ENCODE data around the gene PRTG.
"Not testable (repeated sequence)": the region's sequence is repeated elsewhere in the genome, so short reads cannot be mapped to it uniquely, and the experiment has no call there.

The PRTG gene

GRCh38 chr15:55742927-55743728 lies at the start of gene PRTG:
PRTG (minus strand) TSS chr15:55743152; CDS start chr15:55742931, 221 bp downstream.
- DNase-seq: peak; percentile 25

DNA sequence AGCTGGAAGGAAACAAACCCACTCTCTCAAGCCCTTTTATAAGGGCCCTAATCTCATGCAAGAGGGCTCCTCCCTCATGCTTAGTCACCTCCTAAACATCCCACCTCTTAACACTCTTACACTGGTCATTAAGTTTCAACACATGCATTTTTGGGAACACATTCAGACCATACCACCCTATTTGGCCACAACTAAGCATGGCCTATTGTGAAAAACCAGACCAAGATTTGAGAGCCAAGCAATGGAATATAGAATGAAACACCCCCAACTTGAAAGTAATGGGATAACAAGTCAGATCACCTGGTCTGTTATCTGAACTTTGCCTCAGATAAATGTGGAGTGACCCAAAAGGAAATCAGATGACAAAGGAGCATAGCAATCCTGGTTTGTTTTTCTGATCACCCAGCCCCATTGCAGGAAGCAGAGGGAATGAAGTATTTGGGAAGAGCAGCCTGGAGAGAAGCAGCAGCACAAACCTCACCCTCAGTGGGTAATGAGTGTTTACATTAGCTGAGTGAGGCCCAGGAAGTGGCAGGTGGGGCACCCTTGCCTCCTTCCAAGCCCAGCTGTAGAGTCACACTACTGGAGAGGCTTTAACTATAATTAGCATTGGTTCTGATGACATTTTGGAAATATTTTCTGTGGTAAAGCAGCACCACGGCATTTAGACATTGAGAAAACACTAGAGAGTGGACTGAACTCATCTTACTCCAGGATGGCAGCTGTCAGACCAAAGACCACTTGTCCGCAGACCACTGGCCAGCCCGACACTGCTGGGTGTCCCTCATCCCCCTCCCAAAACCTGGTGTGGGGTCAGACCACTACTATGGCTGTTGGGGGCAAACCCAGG lies 48.8 kb upstream of the PRTG start:
- DNase-seq: no peak

DNA sequence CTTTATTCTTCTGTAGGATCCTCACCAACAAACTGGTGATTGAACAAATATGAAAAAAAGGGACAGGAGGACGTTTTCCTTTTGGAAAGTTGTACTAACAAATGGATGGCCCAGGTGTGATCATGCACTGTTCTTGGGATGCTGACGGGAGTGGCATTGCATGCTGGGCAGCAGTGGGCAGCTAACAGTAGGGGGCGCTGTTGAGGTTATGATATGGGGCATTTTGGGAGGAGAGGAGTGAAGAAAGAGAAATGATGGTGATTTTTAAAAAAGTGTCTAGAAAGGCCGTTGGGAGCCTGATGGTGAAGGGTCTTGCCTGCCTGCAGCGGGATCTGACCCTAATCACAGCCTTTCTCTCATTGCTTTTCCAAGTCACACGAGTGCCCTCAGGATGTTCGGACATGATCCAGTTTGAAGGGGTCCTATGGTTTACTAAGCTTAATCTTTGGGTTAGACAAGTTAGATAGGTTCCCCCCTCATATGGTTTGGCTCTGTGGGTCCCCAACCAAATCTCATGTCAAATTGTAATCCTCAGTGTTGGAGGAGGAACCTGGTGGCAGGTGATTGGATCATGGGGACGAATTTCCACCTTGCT lies 46.2 kb upstream of the PRTG start:
- peak; percentile 58 for DNase-seq

DNA sequence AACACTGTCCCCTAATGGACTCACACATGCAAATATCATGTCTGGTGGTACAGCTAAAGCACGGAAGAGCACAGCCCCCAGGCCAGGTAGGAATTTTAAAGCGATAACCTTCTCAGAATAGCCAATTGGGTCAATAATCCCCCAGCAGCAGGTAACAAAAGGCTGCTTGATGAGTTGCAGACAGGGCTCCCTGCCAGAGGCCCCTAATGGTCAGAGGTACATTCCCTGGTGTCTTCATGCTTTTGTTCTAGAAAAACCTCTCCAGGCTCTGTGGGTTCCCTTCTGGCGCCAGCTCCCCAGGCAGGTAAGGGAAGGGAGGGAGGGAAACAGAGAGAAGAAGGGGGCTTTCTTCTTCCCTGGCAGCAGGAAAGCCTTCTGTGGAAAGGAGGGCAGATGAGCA lies 43.4 kb upstream of the PRTG start:
- DNase-seq: no peak

DNA sequence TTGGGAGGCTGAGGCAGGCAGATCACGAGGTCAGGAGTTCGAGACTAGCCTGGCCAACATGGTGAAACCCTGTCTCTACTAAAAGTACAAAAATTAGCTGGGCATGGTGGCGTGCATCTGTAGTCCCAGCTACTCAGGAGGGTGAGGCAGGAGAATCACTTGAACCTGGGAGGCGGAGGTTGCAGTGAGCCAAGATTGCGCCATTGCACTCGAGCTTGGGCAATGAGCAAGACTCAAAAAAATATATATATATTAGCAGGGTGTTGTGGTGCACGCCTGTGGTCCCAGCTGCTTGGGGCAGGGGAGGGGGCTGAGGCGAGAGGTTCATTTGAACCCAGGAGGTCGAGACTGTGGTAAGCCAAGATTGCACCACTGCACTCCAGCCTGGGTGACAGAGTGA lies 42.6 kb upstream of the PRTG start:
- DNase-seq: not testable (repeated sequence)

DNA sequence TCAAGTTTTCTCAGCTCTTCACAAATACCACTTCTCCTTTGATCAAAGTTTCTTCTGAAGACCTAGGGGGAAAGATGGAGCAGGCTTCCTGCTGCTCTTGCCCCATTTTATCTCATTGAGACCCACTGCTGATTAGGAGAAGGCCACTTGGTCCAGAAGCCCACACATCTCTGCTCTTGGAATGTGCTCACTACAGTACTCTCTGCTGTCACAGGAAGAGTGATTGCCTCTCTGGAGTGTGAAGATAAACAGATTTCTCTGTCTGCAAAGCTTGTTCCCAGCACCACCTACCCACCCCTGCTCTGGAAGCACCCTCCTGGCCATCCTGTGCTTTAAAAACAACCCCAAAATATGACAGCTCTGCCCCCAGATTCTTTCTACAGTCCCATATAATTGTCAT lies 41.3 kb upstream of the PRTG start:
- no peak for DNase-seq

GRCh38 chr15:55782901-55783300 lies 39.9 kb upstream of the PRTG start:
- no peak for DNase-seq

DNA sequence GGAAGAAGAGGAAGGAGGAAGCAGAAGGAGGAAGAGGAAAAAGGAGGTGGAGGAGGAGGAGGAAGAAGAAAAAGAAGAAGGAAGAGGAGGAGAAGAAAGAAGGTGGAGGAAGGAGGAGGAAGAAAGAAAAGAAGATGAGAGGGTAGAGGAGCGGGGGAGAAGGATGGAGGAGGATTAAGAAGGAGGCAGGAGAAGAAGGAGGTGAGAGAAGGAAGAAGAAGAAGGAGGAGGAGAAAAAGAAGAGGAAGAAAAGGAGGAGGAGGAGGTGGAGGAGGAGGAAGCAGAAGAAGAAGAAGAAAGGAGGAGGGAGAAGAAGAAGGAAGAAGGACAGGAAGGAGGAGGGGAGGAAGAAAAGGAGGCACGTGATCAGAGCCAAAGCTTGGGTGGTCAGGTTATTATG lies 37.3 kb upstream of the PRTG start:
- no peak for DNase-seq

DNA sequence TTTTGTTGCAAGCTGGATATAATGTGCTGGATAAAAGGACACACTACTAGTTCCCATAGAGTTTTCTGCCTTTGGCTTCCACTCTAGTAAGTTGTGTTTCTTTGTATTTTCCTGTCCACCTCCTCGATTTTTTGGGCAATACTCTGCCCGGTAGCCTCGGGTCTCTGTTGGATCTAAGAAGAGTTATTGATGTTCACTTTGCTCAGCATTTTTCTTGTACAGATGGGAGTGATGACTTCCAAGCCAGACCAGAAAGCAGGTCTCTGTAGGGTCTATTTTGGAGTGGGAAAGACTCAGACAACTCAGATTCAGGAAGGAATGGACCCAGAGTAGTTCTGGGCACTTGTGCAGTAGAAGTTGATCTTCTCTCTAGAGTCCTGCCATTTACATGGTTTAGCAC lies 36.0 kb upstream of the PRTG start:
- no peak for DNase-seq

DNA sequence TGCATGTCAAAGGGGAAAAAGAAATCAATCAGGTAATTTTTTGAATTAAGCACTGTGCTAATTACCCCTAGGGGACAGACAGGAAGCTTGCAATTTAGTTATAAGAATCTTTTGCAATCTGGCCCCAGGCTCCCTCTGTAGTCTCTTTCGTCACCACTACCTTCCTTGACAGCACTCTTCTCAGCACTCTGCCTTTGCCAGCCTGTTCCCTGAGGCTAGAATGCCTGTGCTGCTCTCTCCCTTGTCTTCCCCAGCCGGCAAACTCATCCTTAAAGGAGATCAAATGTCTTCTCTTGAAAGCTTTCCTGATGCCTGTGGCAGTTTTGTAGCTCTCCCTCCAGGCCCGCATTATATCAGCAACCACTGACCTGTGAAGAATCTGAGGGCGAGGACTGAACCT lies 32.4 kb upstream of the PRTG start:
- no peak for DNase-seq

DNA sequence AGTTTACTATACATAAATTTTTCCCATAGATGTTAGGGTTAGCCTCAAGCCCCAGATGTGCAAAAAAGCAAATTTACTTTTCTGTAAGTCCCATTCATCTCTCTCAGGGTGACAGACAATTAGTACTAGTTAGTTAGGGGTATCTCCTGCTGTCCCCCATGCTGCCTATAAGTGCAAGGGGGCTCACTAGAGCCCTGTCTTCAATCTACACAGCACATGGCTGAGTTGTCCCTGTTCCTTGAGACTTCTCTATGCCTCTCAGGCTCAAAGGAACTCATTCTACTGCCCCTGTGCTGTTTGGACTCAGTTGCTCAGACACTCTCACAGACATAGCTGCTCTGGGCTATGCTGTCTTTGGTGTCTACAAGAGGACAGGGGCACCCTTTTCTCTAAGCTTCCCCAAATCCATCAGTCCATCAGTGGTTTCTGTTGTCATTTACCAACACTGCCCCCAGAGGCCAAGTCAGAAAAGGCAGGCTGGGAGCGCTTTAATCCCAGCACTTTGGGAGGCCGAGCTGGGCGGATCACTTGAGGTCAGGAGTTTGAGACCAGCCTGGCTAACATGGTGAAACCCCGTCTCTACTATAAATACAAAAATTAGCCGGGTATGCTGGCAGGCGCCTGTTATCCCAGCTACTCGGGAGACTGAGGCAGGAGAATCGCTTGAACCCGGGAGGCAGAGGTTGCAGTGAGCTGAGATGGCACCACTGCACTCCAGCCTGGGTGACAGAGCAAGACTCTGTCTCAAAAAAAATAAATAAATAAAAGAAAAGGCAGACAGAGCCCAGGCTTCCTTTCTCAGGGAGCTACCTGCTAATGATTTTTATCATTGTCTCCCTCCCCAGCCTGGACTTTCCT lies 31.4 kb upstream of the PRTG start:
- DNase-seq: peak; percentile 78

- no peak for DNase-seq
Measured at GRCh38 chr15:55770806-55771205, 27.9 kb upstream of the PRTG start.

DNA sequence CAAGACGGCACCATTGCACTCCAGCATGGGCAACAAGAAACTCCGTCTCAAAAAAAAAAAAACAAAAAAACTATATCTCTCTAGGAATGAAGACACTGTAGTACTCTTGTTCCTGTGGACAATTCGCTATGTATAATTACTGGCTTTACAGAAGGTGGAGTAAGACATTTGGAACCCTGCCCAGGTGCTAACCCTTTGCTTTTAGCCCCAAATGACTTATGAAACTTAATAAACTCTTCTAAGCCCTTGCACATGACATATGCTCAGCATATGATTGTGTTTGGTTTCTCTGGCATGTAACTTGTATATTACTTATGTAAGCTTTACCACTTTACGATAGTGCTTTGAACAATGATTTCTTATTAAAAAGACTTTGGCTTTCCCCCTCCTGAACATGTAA lies 27.3 kb upstream of the PRTG start:
- no peak for DNase-seq

DNA sequence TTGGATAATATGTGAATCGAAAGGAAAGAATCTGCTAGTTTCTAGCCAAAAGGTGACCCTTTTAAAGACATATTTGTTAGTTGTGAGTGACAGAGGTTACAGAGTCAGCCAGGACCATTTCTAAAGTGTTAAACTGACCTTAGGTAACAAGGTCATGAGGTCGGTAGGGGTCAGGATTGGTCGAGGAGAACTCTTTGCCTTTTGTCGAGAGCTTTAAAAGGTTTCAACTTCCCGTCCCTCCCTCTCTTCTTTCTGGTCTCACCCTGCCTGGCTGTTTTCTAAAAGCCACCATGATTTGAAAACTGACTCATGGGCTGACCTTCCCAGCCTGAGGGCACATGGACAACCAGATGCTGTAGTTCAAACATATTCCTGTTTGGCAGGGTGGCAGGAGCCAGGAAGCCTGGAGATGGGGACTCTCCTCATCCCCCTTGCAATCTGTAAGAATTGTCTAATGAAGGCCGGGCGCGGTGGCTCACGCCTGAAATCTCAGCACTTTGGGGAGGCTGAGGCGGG lies 25.8 kb upstream of the PRTG start:
- no peak for DNase-seq

- no peak for DNase-seq
Measured at GRCh38 chr15:55766676-55767075, 23.7 kb upstream of the PRTG start.

GRCh38 chr15:55764398-55764797 lies 21.4 kb upstream of the PRTG start:
- DNase-seq: no peak

GRCh38 chr15:55758580-55758986 lies 15.6 kb upstream of the PRTG start:
- DNase-seq: no peak

- not testable (repeated sequence) for DNase-seq
Measured at GRCh38 chr15:55753433-55753832, 10.5 kb upstream of the PRTG start.

- DNase-seq: no peak
Measured at GRCh38 chr15:55750706-55751105, 7.8 kb upstream of the PRTG start.

- no peak for DNase-seq
Measured at GRCh38 chr15:55743729-55744655, 1.0 kb upstream of the PRTG start.

- DNase-seq: no peak
Measured at GRCh38 chr15:55742498-55742926, 440 bp downstream of the PRTG start.

All from OCI-M1 (cell line).